Neural cell (in vitro differentiated cells): Measurements from ENCODE around the gene LY9. TPM values are rescaled to one million over a fixed set of nuclear protein-coding genes. Genes with fewer than 3 reads are reported as not detected.
"Not testable (repeated sequence)": the region's sequence is repeated elsewhere in the genome, so short reads cannot be mapped to it uniquely, and the experiment has no call there.

ENCODE experiments used
- H2AFZ ChIP-seq: fragments of 200-600, 300-800 bp; sonication (generic), shearing (Covaris generic); 2 replicates; pipeline ENCODE4 v1.6.0; 2014; ENCODE audit warnings: low read depth, mild to moderate bottlenecking, antibody characterized with exemption, low read length, moderate library complexity
- H3F3A ChIP-seq: fragments of 200-600 bp; shearing (Covaris generic); 2 replicates; pipeline ENCODE4 v1.6.1; 2016; ENCODE audit warnings: mild to moderate bottlenecking, moderate library complexity, mixed read lengths, antibody characterized with exemption, low read length; ENCODE audit not compliant: insufficient read depth, poor library complexity, severe bottlenecking
- H3K27ac ChIP-seq: fragments of 200-600, 300-800 bp; sonication (generic), shearing (Covaris generic); 2 replicates; pipeline ENCODE4 v1.5.1; 2014; ENCODE audit warnings: mild to moderate bottlenecking, low read length, moderate library complexity
- H3K27me3 ChIP-seq: fragments of 300-800, 200-600 bp; sonication (generic), shearing (Covaris generic); 2 replicates; pipeline ENCODE4 v1.6.0; 2014; ENCODE audit warnings: mild to moderate bottlenecking, low read depth, low read length, moderate library complexity; ENCODE audit not compliant: insufficient read depth
- H3K36me3 ChIP-seq: fragments of 300-800, 200-600 bp; sonication (generic), shearing (Covaris generic); 2 replicates; pipeline ENCODE4 v1.5.1; 2014; ENCODE audit warnings: mild to moderate bottlenecking, antibody characterized with exemption, low read length, moderate library complexity; ENCODE audit not compliant: insufficient read depth
- H3K4me2 ChIP-seq: fragments of 300-800, 200-600 bp; sonication (generic), shearing (Covaris generic); 2 replicates; pipeline ENCODE4 v1.6.0; 2014; ENCODE audit warnings: mild to moderate bottlenecking, low read length
- H3K4me3 ChIP-seq: fragments of 300-800, 200-600 bp; sonication (generic), shearing (Covaris generic); 2 replicates; pipeline ENCODE4 v1.5.1; 2014; ENCODE audit warnings: mild to moderate bottlenecking, low read length, moderate library complexity
- H3K79me2 ChIP-seq: fragments of 200-600 bp; shearing (Covaris generic); replicated peaks from 2 replicates; pipeline ENCODE4 v1.6.0; 2014; ENCODE audit warnings: mild to moderate bottlenecking, low read length, moderate library complexity; ENCODE audit not compliant: insufficient read depth
- H3K9ac ChIP-seq: fragments of 300-800, 200-600 bp; sonication (generic), shearing (Covaris generic); 2 replicates; pipeline ENCODE4 v1.6.1; 2016; ENCODE audit warnings: mild to moderate bottlenecking, low read length, mixed read lengths
- H3K9me2 ChIP-seq: fragments of 200-600 bp; shearing (Covaris generic); 2 replicates; pipeline ENCODE4 v1.6.1; 2016; ENCODE audit warnings: mild to moderate bottlenecking, low read length, mixed read lengths; ENCODE audit not compliant: insufficient read depth
- H3K9me3 ChIP-seq: fragments of 200-600, 300-800 bp; sonication (generic), shearing (Covaris generic); 2 replicates; pipeline ENCODE4 v1.6.1; 2016; ENCODE audit warnings: mild to moderate bottlenecking, mixed run types, low read length, moderate library complexity, mixed read lengths
- H4K20me1 ChIP-seq: fragments of 200-600 bp; shearing (Covaris generic); 2 replicates; pipeline ENCODE4 v1.6.1; 2016; ENCODE audit warnings: mild to moderate bottlenecking, mixed run types; ENCODE audit not compliant: insufficient read depth
- CTCF ChIP-seq: fragments of 450-650 bp; IDR thresholded peaks from 2 replicates; pipeline ENCODE4 v1.5.1; 2014; ENCODE audit warnings: antibody characterized with exemption, mild to moderate bottlenecking, moderate library complexity; ENCODE audit not compliant: poor library complexity, severe bottlenecking
- EP300 ChIP-seq: fragments of 450-650 bp; conservative IDR thresholded peaks from 2 replicates; pipeline ENCODE4 v1.6.1; 2014; ENCODE audit warnings: antibody characterized with exemption, mild to moderate bottlenecking, moderate library complexity; ENCODE audit not compliant: poor library complexity, severe bottlenecking
- EZH2 ChIP-seq: fragments of 200-600, 300-800 bp; shearing (Covaris generic), sonication (generic); IDR thresholded peaks from 2 replicates; pipeline ENCODE4 v1.6.1; 2014; ENCODE audit warnings: antibody characterized with exemption, low read length, borderline replicate concordance, mild to moderate bottlenecking; ENCODE audit not compliant: insufficient read depth, poor library complexity, severe bottlenecking
- MXI1 ChIP-seq: fragments of 450-650 bp; conservative IDR thresholded peaks from 2 replicates; pipeline ENCODE4 v1.6.1; 2014; ENCODE audit warnings: antibody characterized with exemption, mild to moderate bottlenecking; ENCODE audit not compliant: poor library complexity, severe bottlenecking
- POLR2AphosphoS5 ChIP-seq: IDR thresholded peaks from 2 replicates; pipeline ENCODE4 v1.6.1; 2012
- RAD21 ChIP-seq: fragments of 450-650 bp; conservative IDR thresholded peaks from 2 replicates; pipeline ENCODE4 v1.6.1; 2014; ENCODE audit warnings: antibody characterized with exemption, mild to moderate bottlenecking, moderate library complexity
- REST ChIP-seq: IDR thresholded peaks from 2 replicates; pipeline ENCODE4 v1.6.1; 2012; ENCODE audit warnings: borderline replicate concordance
- SMC3 ChIP-seq: fragments of 450-650 bp; conservative IDR thresholded peaks from 2 replicates; pipeline ENCODE4 v1.6.1; 2014; ENCODE audit warnings: antibody characterized with exemption, mild to moderate bottlenecking, moderate library complexity; ENCODE audit not compliant: poor library complexity
- TAF1 ChIP-seq: IDR thresholded peaks from 2 replicates; pipeline ENCODE4 v1.6.1; 2012; ENCODE audit warnings: low read depth
- polyA plus RNA-seq: library from polyadenylated mRNA; depleted of rRNA; stranded (reverse); fragments of >200 nt; gene quantifications from 2 replicates; pipeline ENCODE4 v1.2.3, GENCODE V29; 2014

LY9 gene
- polyA plus RNA-seq, 1 donor from 2014 or later, result not detected

GRCh38 chr1:160866001-160866694 lies 70.2 kb downstream of the LY9 start:
- no peaks in the 10 kb centered on the region for H3F3A ChIP-seq
- no peaks in the 10 kb centered on the region for H3K9me2 ChIP-seq
- TF ChIP-seq REST (no peak), EP300 (no peak), CTCF (no peak), MXI1 (no peak), SMC3 (no peak), POLR2AphosphoS5 (no peak), TAF1 (no peak), EZH2 (no peak), RAD21 (no peak)
- H4K20me1 ChIP-seq, result no peaks in the 10 kb centered on the region
- no peaks in the 10 kb centered on the region for H3K27me3 ChIP-seq
- H3K9ac ChIP-seq, result no peak overlapping the region
- no peaks in the 10 kb centered on the region for H3K36me3 ChIP-seq
- H2AFZ ChIP-seq, result no peak overlapping the region
- no peaks in the 10 kb centered on the region for H3K79me2 ChIP-seq
- no peak overlapping the region for H3K27ac ChIP-seq
- H3K9me3 ChIP-seq, result no peaks in the 10 kb centered on the region
- no peak overlapping the region for H3K4me2 ChIP-seq
- no peak overlapping the region for H3K4me3 ChIP-seq

DNA sequence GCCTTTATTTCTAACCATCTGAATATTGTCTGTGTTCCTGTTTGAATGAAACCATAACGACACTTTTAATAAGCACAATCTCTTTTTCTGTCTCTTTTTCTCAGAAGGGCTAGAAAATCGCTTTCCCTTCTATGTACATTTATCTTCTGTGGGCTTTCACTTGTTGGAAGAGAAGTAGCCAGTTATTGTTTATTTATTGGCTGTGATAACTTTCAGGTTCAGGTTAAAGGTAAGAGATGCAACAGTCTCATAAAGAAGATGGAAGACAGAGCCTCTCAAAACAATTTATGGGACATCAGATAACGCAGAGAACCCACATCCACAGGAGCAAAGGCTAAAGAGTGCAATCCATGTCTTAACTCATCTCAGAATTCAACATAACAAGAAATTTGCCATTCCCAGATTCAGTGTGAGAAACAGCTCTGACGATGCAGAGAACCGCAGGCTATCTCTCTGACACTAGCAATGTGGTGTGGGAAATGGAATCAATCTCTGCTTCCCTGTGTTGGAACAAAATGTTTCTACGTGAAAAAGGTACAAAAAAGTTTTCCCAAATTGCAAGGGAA lies 70.8 kb downstream of the LY9 start:
- no peaks in the 10 kb centered on the region for H3F3A ChIP-seq
- TF ChIP-seq SMC3 (no peak), REST (no peak), MXI1 (no peak), RAD21 (no peak), EZH2 (no peak), CTCF (no peak), TAF1 (no peak), EP300 (no peak)
- no peak overlapping the region for H2AFZ ChIP-seq
- H3K36me3 ChIP-seq, result no peaks in the 10 kb centered on the region
- H3K27ac ChIP-seq, result no peak overlapping the region
- H3K9me3 ChIP-seq, result no peaks in the 10 kb centered on the region
- H4K20me1 ChIP-seq, result no peaks in the 10 kb centered on the region
- H3K79me2 ChIP-seq, result no peaks in the 10 kb centered on the region
- H3K4me3 ChIP-seq, result no peak overlapping the region
- H3K27me3 ChIP-seq, result no peaks in the 10 kb centered on the region
- H3K9ac ChIP-seq, result no peak overlapping the region
- no peaks in the 10 kb centered on the region for H3K9me2 ChIP-seq
- no peak overlapping the region for H3K4me2 ChIP-seq

DNA sequence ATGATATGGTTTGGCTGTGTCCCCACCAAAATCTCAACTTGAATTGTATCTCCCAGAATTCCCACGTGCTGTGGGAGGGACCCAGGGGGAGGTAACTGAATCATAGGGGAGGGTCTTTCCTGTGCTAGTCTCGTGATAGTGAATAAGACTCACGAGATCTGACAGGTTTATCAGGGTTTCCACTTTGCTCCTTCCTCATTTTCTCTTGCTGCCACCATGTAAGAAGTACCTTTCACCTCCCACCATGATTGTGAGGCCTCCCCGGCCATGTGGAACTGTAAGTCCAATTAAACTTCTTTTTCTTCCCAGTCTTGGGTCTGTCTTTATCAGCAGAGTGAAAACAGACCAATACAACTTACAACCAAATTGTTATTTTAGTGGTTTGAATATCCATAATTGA lies 71.7 kb downstream of the LY9 start:
- H3K4me3 ChIP-seq, H3K4me2 ChIP-seq, H3K27ac ChIP-seq, H3K27me3 ChIP-seq, H3K36me3 ChIP-seq, H3K9ac ChIP-seq, H4K20me1 ChIP-seq, H3K9me2 ChIP-seq, H2AFZ ChIP-seq, H3F3A ChIP-seq, H3K9me3 ChIP-seq, H3K79me2 ChIP-seq: not testable (repeated sequence)
